Measurements from ENCODE around the gene ARSG.

Gene ARSG

GRCh38 chr17:68377771-68378267, 86.5 kb downstream of the ARSG start (continued):
- TF ChIP-seq ZNF280D (tag by site-specific recombination; IDR thresholded peaks at IDR 0.05) (no peak), REPIN1 (tag by site-specific recombination; IDR thresholded peaks at IDR 0.05; ENCODE audit: low read depth) (no peak), ZNF837 (tag by site-specific recombination; IDR thresholded peaks at IDR 0.05) (no peak), ZNF18 (tag by site-specific recombination; IDR thresholded peaks at IDR 0.05) (no peak), ZSCAN18 (tag by site-specific recombination; IDR thresholded peaks at IDR 0.05) (no peak), ZNF423 (tag by site-specific recombination; IDR thresholded peaks at IDR 0.05) (no peak; the same call in 1 of the 2 replicates), SETDB1 (IDR thresholded peaks at IDR 0.05; ENCODE audit: insufficient read length, low read length) (no peak), ZFP69B (tag by site-specific recombination; IDR thresholded peaks at IDR 0.05) (no peak), ZNF292 (tag by site-specific recombination; IDR thresholded peaks at IDR 0.05; ENCODE audit: borderline replicate concordance, low read depth) (no peak), SCRT2 (tag by site-specific recombination; IDR thresholded peaks at IDR 0.05) (no peak), ZNF501 (tag by site-specific recombination; IDR thresholded peaks at IDR 0.05) (no peak), ZBTB44 (tag by site-specific recombination; IDR thresholded peaks at IDR 0.05) (no peak)

GRCh38 chr17:68378268-68379176, 87.2 kb downstream of the ARSG start:
- ChIA-PET CTCF (interaction anchor here (0.6 kb wide), 1 partner anchor 165 kb away, joined by 3 read pairs; no protein-coding TSS in a partner anchor), POLR2A (no interaction called here)
- Histone ChIP-seq H3K9me3 (ENCODE audit: control insufficient read depth, insufficient read depth, low read depth, low read length) (no peaks in the 10 kb centered on the region), H3K4me1 (ENCODE audit: control insufficient read depth, insufficient read depth, low read length) (peaks cover 29% of the 10 kb centered on the region), H3K36me3 (ENCODE audit: control insufficient read depth in 2 of 2, insufficient read depth in 1 of 2, low read length in 2 of 2) (no peaks in the 10 kb centered on the region), H3K4me3 (ENCODE audit: low read depth, low read length) (no peak overlapping the region), H3K27ac (ENCODE audit: extremely low read depth, low read depth, low read length) (peak overlapping the region; percentile 57; the same call in 1 of the 2 replicates)
- TF ChIP-seq ZNF366 (tag by site-specific recombination; conservative IDR thresholded peaks at IDR 0.05), result peak; percentile 69
- no peak for TF ChIP-seq PRDM2 (tag by site-specific recombination; IDR thresholded peaks at IDR 0.05; ENCODE audit: borderline replicate concordance)
- TF ChIP-seq ZBTB17 (tag by site-specific recombination; IDR thresholded peaks at IDR 0.05), result 0 out of 2 replicates have a peak, but pooled peaks have one; percentile 61
- TF ChIP-seq ZBTB48 (tag by site-specific recombination; IDR thresholded peaks at IDR 0.05), result peak; percentile 63; the same call in 1 of the 2 replicates
- TF ChIP-seq ZNF398 (tag by site-specific recombination; IDR thresholded peaks at IDR 0.05), result no peak
- TF ChIP-seq OSR2 (tag by site-specific recombination; IDR thresholded peaks at IDR 0.05), result no peak
- no peak for TF ChIP-seq KLF1 (tag by site-specific recombination; IDR thresholded peaks at IDR 0.05)
